Large intestine (tissue), 3 donors: ENCODE results near the gene AKAP11. TPM values are rescaled to one million over a fixed set of nuclear protein-coding genes. Genes with fewer than 3 reads are reported as not detected.

Experiments used
- DNase-seq, 2 donors: peaks; one replicate each; pipeline versions ENCODE4 v3.0.0 to v3.0.0-alpha.2; 2013
- H3K27ac ChIP-seq: one replicate; pipeline ENCODE4 v1.5.1; 2013; ENCODE audit warnings: low read length
- H3K27me3 ChIP-seq: 2 replicates; pipeline ENCODE4 v1.6.1; 2013; ENCODE audit warnings: low read length; ENCODE audit not compliant: control insufficient read depth, insufficient read depth
- H3K36me3 ChIP-seq: 2 replicates; pipeline ENCODE4 v1.6.1; 2013; ENCODE audit warnings: low read length; ENCODE audit not compliant: control insufficient read depth, insufficient read depth
- H3K4me1 ChIP-seq: one replicate; pipeline ENCODE4 v1.6.1; 2013; ENCODE audit warnings: low read length; ENCODE audit not compliant: control insufficient read depth, insufficient read depth
- H3K4me3 ChIP-seq: one replicate; pipeline ENCODE4 v1.5.1; 2013; ENCODE audit warnings: low read length
- H3K9me3 ChIP-seq: one replicate; pipeline ENCODE4 v1.6.1; 2013; ENCODE audit warnings: mild to moderate bottlenecking, low read depth, low read length, moderate library complexity; ENCODE audit not compliant: control insufficient read depth
- WGBS: methylation state at CpG from one replicate; pipeline ENCODE4 v1.1.5; 2013; ENCODE audit warnings: low lambda C conversion rate; ENCODE audit not compliant: insufficient coverage; 5-methylcytosine and 5-hydroxymethylcytosine counted together
- polyA plus RNA-seq: library from polyadenylated mRNA; unstranded; fragments of 120-200 nt; gene quantifications from one replicate; pipeline ENCODE4 v1.2.1, GENCODE V29; 2013

The AKAP11 gene
- polyA plus RNA-seq, 1 donor: 28.2 TPM

- no peaks in the 10 kb centered on the region for H3K36me3 ChIP-seq
- no peak overlapping the region for H3K4me3 ChIP-seq
- 75% methylated on average over 2 of the region's 5 CpGs for WGBS
- DNase-seq: no peak
- H3K27me3 ChIP-seq: no peaks in the 10 kb centered on the region
- H3K4me1 ChIP-seq: no peaks in the 10 kb centered on the region
- H3K27ac ChIP-seq: no peak overlapping the region
- H3K9me3 ChIP-seq: no peaks in the 10 kb centered on the region
Measured at GRCh38 chr13:42356184-42356575, 84.2 kb downstream of the AKAP11 start.

DNA sequence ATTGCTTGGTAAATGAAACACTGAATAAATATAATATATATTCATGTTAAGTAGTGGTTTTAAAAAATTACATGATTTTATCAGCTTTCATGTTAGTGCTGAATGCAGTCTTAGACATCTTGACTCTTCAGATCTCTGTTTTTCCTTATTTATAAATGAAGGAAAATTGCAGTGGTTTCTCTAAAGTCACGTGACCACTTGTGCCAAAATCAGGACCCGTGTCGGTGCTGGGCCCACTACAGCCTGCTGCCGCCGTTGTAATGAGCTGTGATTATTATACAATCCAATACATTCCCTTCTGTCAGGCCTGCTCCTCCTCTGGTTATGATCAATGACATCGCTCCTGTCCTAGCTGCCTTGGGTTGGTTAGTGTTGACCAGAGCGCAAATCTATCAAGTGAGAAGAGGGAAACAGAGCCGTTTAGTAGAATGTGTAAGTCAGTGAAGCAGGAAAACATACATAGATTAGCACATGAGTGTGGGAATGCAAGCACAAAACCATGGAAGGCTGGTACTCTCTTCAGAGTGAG is 88.2 kb downstream of the AKAP11 start:
- no CpG with 5 or more reads among the region's 8 CpGs for WGBS
- Histone ChIP-seq H3K4me3 (no peak overlapping the region), H3K36me3 (no peaks in the 10 kb centered on the region), H3K9me3 (no peaks in the 10 kb centered on the region), H3K4me1 (no peaks in the 10 kb centered on the region), H3K27me3 (no peaks in the 10 kb centered on the region), H3K27ac (no peak overlapping the region)
- no peak for DNase-seq

DNA sequence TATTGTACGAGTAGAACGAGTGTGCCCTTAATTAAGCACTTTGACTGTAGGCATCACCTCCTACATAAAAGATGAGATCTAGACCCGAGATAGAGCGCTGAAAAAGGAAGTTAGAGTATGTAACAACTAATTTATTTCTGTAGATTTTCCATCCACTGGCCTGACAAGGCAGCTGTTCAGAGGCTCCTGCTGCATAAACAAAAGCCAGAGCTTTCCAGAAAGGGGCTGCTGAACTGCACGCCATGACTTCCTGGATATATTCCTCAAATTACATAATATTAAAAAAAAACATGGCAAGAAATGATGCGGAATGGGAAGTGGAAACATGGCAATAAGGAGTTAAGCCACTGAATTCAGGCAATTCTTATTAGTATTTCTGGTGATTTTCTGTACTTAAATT is 89.7 kb downstream of the AKAP11 start:
- no peak for DNase-seq
- 86% methylated on average over 1 of the region's 6 CpGs for WGBS

GRCh38 chr13:42363941-42364612 is 92.1 kb downstream of the AKAP11 start:
- H3K9me3 ChIP-seq: no peaks in the 10 kb centered on the region
- no peaks in the 10 kb centered on the region for H3K4me1 ChIP-seq
- no CpG with 5 or more reads among the region's 3 CpGs for WGBS
- H3K27me3 ChIP-seq: no peaks in the 10 kb centered on the region
- H3K36me3 ChIP-seq: no peaks in the 10 kb centered on the region
- H3K27ac ChIP-seq: no peak overlapping the region
- no peak for DNase-seq
- H3K4me3 ChIP-seq: no peak overlapping the region

More for the DNA sequence above, 89.7 kb downstream of the AKAP11 start:
- Histone ChIP-seq H3K9me3 (no peaks in the 10 kb centered on the region), H3K27ac (no peak overlapping the region), H3K4me3 (no peak overlapping the region), H3K4me1 (no peaks in the 10 kb centered on the region), H3K36me3 (no peaks in the 10 kb centered on the region), H3K27me3 (no peaks in the 10 kb centered on the region)

GRCh38 chr13:42364613-42365000 is 92.7 kb downstream of the AKAP11 start:
- Histone ChIP-seq H3K36me3 (no peaks in the 10 kb centered on the region), H3K4me3 (no peak overlapping the region), H3K9me3 (no peaks in the 10 kb centered on the region), H3K4me1 (no peaks in the 10 kb centered on the region), H3K27me3 (no peaks in the 10 kb centered on the region), H3K27ac (no peak overlapping the region)
- no peak for DNase-seq
- WGBS: no CpG with 5 or more reads among the region's 2 CpGs

DNA sequence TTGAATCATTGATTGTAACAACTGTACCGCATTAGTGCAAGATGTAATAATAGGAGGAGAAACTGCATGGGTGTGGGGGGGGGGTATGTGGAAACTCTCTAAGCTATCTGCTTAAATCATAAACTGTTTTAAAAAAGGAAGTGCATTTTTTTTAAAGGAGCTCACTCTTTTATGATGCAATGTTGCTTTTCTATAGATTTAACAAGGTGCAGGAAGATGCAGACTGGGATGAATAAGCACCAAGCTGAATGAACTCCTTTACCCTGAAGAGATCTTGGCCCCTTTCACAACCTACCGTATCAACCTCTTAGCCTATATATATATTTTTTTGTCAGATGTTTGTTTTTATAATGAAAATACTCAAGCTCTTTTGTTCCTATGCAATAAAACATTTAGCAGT is 95.9 kb downstream of the AKAP11 start:
- Histone ChIP-seq H3K4me1 (no peaks in the 10 kb centered on the region), H3K4me3 (no peak overlapping the region), H3K36me3 (no peaks in the 10 kb centered on the region), H3K27ac (no peak overlapping the region), H3K27me3 (no peaks in the 10 kb centered on the region), H3K9me3 (no peaks in the 10 kb centered on the region)
- DNase-seq: no peak
- WGBS: no CpG with 5 or more reads among the region's 2 CpGs

DNA sequence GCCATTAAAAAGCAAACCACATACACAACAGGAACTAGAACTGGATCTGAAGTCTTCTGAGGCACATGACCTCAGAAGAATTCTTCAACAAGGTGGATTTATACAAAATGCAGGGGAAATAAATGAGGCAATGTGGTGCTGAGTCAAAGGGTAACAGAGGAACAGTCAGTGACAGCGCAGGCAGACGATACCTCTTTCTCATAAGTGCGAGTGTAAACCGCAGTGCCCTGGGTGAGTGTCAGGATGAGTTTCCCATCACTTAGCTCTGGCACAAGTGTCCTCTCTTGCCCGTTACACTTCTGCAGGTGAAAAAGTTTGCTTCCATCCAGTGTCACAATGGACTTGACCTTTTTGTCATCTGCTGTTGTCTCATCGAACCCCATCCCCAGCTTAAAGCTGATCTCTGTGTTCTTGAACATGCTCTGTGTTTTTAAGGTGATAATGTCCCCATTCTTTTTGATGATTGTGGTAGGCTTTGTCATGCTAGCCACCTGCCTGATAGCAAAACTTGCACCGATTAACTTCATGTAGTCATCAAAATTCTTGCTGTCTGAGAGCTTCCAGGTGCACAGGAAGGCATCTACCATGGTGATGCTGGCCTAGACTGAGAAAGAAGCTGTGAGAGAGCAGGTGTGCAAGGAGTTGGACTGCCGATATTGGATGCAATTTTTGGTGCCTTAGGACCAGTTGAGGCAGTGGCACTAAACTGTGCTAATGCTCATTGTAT is 97.3 kb downstream of the AKAP11 start:
- no peaks in the 10 kb centered on the region for H3K36me3 ChIP-seq
- no peaks in the 10 kb centered on the region for H3K9me3 ChIP-seq
- no peak overlapping the region for H3K4me3 ChIP-seq
- no peak for DNase-seq
- H3K4me1 ChIP-seq: no peaks in the 10 kb centered on the region
- no peaks in the 10 kb centered on the region for H3K27me3 ChIP-seq
- H3K27ac ChIP-seq: no peak overlapping the region
- WGBS: no CpG with 5 or more reads among the region's 8 CpGs

DNA sequence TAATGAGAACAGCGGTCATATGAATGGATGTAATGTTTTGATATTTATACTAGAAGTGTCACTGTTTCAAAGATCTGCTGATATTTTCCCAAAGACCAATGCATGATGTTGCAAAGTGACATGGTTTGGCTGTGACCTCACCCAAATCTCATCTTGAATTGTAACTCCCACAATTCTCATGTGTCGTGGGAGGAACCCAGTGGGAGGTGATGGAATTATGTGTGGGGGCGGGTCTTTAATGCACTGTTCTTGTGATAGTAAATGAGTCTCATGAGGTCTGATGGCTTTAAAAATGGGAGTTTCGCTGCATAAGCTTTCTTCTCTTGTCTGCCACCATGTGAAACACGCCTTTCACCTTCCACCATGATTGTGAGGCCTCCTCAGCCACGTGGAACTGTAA is 98.3 kb downstream of the AKAP11 start:
- Histone ChIP-seq H3K4me1 (no peaks in the 10 kb centered on the region), H3K27me3 (no peaks in the 10 kb centered on the region), H3K27ac (no peak overlapping the region), H3K9me3 (no peaks in the 10 kb centered on the region), H3K4me3 (no peak overlapping the region), H3K36me3 (no peaks in the 10 kb centered on the region)
- DNase-seq: no peak
- WGBS: no CpG with 5 or more reads among the region's 6 CpGs

Other genes starting within 250 kb of the AKAP11 start
- 6.9 TPM for gene DGKH, start 223.5 kb upstream of the AKAP11 start, polyA plus RNA-seq